Neural cell (in vitro differentiated cells): ENCODE data around the gene ALK.

ENCODE experiments used
- CTCF ChIP-seq: fragments of 450-650 bp; IDR thresholded peaks from 2 replicates; pipeline ENCODE4 v1.5.1; 2014; ENCODE audit warnings: antibody characterized with exemption, mild to moderate bottlenecking, moderate library complexity; ENCODE audit not compliant: poor library complexity, severe bottlenecking
- EP300 ChIP-seq: fragments of 450-650 bp; conservative IDR thresholded peaks from 2 replicates; pipeline ENCODE4 v1.6.1; 2014; ENCODE audit warnings: antibody characterized with exemption, mild to moderate bottlenecking, moderate library complexity; ENCODE audit not compliant: poor library complexity, severe bottlenecking
- EZH2 ChIP-seq: fragments of 200-600, 300-800 bp; shearing (Covaris generic), sonication (generic); IDR thresholded peaks from 2 replicates; pipeline ENCODE4 v1.6.1; 2014; ENCODE audit warnings: antibody characterized with exemption, low read length, borderline replicate concordance, mild to moderate bottlenecking; ENCODE audit not compliant: insufficient read depth, poor library complexity, severe bottlenecking
- MXI1 ChIP-seq: fragments of 450-650 bp; conservative IDR thresholded peaks from 2 replicates; pipeline ENCODE4 v1.6.1; 2014; ENCODE audit warnings: antibody characterized with exemption, mild to moderate bottlenecking; ENCODE audit not compliant: poor library complexity, severe bottlenecking
- POLR2AphosphoS5 ChIP-seq: IDR thresholded peaks from 2 replicates; pipeline ENCODE4 v1.6.1; 2012
- RAD21 ChIP-seq: fragments of 450-650 bp; conservative IDR thresholded peaks from 2 replicates; pipeline ENCODE4 v1.6.1; 2014; ENCODE audit warnings: antibody characterized with exemption, mild to moderate bottlenecking, moderate library complexity
- SMC3 ChIP-seq: fragments of 450-650 bp; conservative IDR thresholded peaks from 2 replicates; pipeline ENCODE4 v1.6.1; 2014; ENCODE audit warnings: antibody characterized with exemption, mild to moderate bottlenecking, moderate library complexity; ENCODE audit not compliant: poor library complexity
- TAF1 ChIP-seq: IDR thresholded peaks from 2 replicates; pipeline ENCODE4 v1.6.1; 2012; ENCODE audit warnings: low read depth

- TF ChIP-seq POLR2AphosphoS5 (no peak), CTCF (no peak), TAF1 (no peak), EP300 (no peak), EZH2 (no peak), MXI1 (no peak), SMC3 (no peak), RAD21 (no peak)
Measured at GRCh38 chr2:29946505-29946904, 25.1 kb upstream of the ALK start.
